ENCODE results near the gene MICAL2. TPM values are rescaled to one million over a fixed set of nuclear protein-coding genes. Genes with fewer than 3 reads are reported as not detected.

The MICAL2 gene
- total RNA-seq, 4 donors from 2014 or later: 24.7 to 53.7 (median 37.0) TPM

DNA sequence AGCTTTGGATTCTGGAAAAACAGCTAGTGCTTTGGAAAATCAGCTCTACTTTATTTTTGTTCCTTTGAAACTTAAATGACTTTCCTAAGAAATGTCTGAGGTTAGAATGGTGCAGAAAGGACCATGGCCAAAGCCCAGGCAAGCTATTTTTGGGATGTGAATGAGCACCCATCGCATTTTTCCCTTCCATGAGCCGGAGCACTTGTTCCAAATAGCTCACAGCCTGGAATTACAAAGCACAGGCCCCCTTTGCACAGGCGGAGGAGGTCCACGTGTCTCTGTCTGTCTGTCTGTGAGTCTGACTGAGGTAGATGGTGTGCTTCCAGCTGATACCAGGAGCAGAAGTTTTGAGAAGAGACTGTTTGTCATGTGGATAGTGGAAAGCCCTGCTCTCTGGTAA is 50.7 kb downstream of the MICAL2 start:
- ATAC-seq (no peak), DNase-seq (no peak)
- intact Hi-C loops (cut with DNase I; ENCODE audit: low total_unique reads) (no loop called here), in situ Hi-C loops (cut with MboI; ENCODE audit: low sequenced_read_pairs in 4 of 4) (no loop called here)
- Histone ChIP-seq H3K9me3 (no peaks in the 10 kb centered on the region), H3K4me3 (no peak overlapping the region), H3K36me3 (peaks cover 0 to 4% of the 10 kb centered on the region in 2 donors), H3K27ac (peak overlapping the region; percentile 62 to 93 (median 74)), H3K27me3 (no peaks in the 10 kb centered on the region), H3K4me1 (peaks cover 11 to 31% of the 10 kb centered on the region in 2 donors)
- TF ChIP-seq, protein P1, sequence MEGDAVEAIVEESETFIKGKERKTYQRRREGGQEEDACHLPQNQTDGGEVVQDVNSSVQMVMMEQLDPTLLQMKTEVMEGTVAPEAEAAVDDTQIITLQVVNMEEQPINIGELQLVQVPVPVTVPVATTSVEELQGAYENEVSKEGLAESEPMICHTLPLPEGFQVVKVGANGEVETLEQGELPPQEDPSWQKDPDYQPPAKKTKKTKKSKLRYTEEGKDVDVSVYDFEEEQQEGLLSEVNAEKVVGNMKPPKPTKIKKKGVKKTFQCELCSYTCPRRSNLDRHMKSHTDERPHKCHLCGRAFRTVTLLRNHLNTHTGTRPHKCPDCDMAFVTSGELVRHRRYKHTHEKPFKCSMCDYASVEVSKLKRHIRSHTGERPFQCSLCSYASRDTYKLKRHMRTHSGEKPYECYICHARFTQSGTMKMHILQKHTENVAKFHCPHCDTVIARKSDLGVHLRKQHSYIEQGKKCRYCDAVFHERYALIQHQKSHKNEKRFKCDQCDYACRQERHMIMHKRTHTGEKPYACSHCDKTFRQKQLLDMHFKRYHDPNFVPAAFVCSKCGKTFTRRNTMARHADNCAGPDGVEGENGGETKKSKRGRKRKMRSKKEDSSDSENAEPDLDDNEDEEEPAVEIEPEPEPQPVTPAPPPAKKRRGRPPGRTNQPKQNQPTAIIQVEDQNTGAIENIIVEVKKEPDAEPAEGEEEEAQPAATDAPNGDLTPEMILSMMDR (IDR thresholded peaks at IDR 0.05 in 4 of 5, conservative IDR thresholded peaks at IDR 0.05 in 1 of 5): no peak
- TF ChIP-seq POLR2A (IDR thresholded peaks at IDR 0.05): no peak

DNA sequence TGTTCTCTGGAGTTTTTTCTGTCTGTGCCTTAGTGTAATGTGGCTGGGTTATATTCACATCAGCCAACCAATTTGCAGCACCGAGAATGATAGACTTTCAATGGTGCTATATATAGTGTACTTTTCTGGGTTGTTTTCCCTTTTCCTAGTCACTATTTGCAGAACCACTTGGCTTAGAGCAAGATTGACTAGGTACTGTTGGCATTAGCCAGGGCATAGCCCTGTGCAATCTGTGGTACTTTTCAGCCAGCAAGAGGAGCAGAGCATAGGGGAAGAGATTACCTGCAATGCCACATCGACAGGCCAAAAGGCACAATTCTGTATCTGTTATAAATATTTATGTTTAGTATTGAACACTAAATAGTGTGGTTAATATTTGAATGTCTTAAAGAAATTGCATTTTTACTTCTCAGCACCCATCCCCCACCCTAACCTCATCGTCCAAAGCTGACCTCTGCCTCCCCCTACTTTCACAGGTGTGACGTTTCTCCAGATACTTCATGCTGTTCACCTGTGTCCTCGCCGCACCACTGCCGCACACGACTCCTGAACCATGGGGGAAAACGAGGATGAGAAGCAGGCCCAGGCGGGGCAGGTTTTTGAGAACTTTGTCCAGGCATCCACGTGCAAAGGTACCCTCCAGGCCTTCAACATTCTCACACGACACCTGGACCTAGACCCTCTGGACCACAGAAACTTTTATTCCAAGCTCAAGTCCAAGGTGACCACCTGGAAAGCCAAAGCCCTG is 51.4 kb downstream of the MICAL2 start:
- H3K27ac ChIP-seq: peak overlapping the region in 2 of 4 donors; percentile 62 to 93
- no peaks in the 10 kb centered on the region for H3K9me3 ChIP-seq
- ATAC-seq (no peak), DNase-seq (no peak)
- H3K4me3 ChIP-seq: no peak overlapping the region
- in situ Hi-C loops (cut with MboI; ENCODE audit: low sequenced_read_pairs in 4 of 4): no loop called here
- peaks cover 0 to 4% of the 10 kb centered on the region in 2 donors for H3K36me3 ChIP-seq
- no peak for TF ChIP-seq POLR2A (IDR thresholded peaks at IDR 0.05)
- TF ChIP-seq, protein P1 (IDR thresholded peaks at IDR 0.05 in 4 of 5, conservative IDR thresholded peaks at IDR 0.05 in 1 of 5): no peak
- H3K27me3 ChIP-seq: no peaks in the 10 kb centered on the region
- intact Hi-C loops (cut with DNase I; ENCODE audit: low total_unique reads): no loop called here
- H3K4me1 ChIP-seq: peaks cover 11 to 31% of the 10 kb centered on the region in 2 donors

DNA sequence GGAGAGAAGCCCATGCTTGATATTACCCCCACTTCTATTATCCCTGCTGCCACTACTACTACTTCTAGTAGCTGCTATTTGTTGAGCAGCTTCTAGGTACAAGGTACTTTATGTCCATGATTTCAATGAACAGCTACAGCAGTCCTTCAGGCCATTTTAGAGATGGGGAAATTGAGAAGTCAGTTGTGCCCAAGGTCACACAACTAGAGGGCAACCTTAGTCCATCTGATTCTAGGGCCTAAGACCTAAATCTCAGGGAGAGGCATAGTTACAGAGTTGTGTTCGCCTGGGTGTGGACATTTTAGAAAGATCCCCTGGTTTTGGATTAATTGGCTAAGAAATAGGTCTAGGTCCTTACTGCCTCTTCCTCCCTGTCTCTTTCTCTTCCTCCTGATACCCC is 52.3 kb downstream of the MICAL2 start:
- Histone ChIP-seq H3K36me3 (peaks cover 0 to 4% of the 10 kb centered on the region in 2 donors), H3K4me1 (peaks cover 11 to 28% of the 10 kb centered on the region in 2 donors), H3K4me3 (no peak overlapping the region), H3K9me3 (no peaks in the 10 kb centered on the region), H3K27ac (peak overlapping the region in 1 of 4 donors; percentile 93), H3K27me3 (no peaks in the 10 kb centered on the region)
- no peak for TF ChIP-seq POLR2A (IDR thresholded peaks at IDR 0.05)
- TF ChIP-seq, protein P1 (IDR thresholded peaks at IDR 0.05 in 4 of 5, conservative IDR thresholded peaks at IDR 0.05 in 1 of 5): no peak
- DNase-seq (no peak), ATAC-seq (no peak)
- intact Hi-C loops (cut with DNase I; ENCODE audit: low total_unique reads): no loop called here
- in situ Hi-C loops (cut with MboI; ENCODE audit: low sequenced_read_pairs in 4 of 4): no loop called here

DNA sequence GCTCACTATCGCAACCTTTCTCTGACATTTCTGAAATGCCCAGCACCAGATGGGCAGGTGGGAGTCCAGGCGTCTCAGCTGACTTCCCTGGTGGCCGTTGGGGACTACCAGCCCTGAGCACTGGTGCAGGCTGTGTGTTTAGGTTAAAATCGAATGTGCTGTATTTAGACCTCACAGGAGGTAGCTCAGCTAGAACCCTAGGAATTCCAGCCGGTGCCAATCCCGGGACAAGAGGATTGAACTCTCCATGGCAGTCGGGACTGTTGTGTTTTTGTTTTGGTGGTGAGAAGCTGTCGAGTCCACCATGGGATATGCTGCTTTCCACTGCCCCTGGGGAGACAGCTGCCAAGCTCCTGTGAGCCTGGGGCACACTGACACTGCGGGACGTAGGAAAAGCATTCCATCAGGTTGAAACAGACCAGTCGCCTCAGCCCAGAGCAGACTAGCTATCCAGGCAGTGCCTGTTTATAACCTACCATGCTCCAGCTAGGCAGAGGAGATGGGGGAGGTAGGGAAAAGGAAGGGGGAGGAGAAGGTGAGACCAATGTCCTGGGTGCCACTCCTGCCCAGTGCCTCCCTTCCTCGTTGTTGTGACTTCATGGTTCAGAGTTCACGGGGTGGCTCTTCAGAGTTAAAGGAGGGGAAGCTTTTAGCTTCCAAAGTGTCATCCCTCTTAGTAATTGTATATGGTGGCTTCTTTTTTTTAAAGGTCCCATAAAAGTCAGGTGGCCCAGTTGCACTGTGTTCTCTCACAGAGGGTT is 53.0 kb downstream of the MICAL2 start:
- H3K4me1 ChIP-seq: peaks cover 11 to 28% of the 10 kb centered on the region in 2 donors
- H3K27me3 ChIP-seq: no peaks in the 10 kb centered on the region
- intact Hi-C loops (cut with DNase I; ENCODE audit: low total_unique reads) (no loop called here), in situ Hi-C loops (cut with MboI; ENCODE audit: low sequenced_read_pairs in 4 of 4) (no loop called here)
- no peak for ATAC-seq
- H3K27ac ChIP-seq: peak overlapping the region; percentile 27 to 93 (median 60)
- TF ChIP-seq, protein P1 (IDR thresholded peaks at IDR 0.05 in 4 of 5, conservative IDR thresholded peaks at IDR 0.05 in 1 of 5): no peak
- TF ChIP-seq POLR2A (IDR thresholded peaks at IDR 0.05): no peak
- no peak for DNase-seq
- H3K9me3 ChIP-seq: no peaks in the 10 kb centered on the region
- H3K36me3 ChIP-seq: peaks cover 0 to 4% of the 10 kb centered on the region in 2 donors
- no peak overlapping the region for H3K4me3 ChIP-seq

Measured in gastrocnemius medialis (tissue), 4 donors.